Epithelial cell of proximal tubule (primary cell): Measurements from ENCODE around the gene EGFL8. TPM values are rescaled to one million over a fixed set of nuclear protein-coding genes. Genes with fewer than 3 reads are reported as not detected.

Experiments
- DNase-seq: peaks from one replicate; pipeline ENCODE4 v3.0.0-alpha.2; 2011; ENCODE audit warnings: low read depth
- H3K4me3 ChIP-seq: 2 replicates; pipeline ENCODE4 v1.5.1; 2011; ENCODE audit warnings: low read depth, mild to moderate bottlenecking, low read length
- total RNA-seq: library from RNA; depleted of rRNA; stranded (reverse); fragments of >200 nt; gene quantifications from 2 replicates; pipeline ENCODE4 v1.2.3, GENCODE V29; 2015
- TF ChIP-seq, protein P1 (sequence below): conservative IDR thresholded peaks from 2 replicates; pipeline ENCODE4 v1.5.1; 2012; ENCODE audit warnings: low read depth, mild to moderate bottlenecking, low read length

EGFL8 gene
- total RNA-seq, 1 donor from 2014 or later = 6.5 TPM

DNA sequence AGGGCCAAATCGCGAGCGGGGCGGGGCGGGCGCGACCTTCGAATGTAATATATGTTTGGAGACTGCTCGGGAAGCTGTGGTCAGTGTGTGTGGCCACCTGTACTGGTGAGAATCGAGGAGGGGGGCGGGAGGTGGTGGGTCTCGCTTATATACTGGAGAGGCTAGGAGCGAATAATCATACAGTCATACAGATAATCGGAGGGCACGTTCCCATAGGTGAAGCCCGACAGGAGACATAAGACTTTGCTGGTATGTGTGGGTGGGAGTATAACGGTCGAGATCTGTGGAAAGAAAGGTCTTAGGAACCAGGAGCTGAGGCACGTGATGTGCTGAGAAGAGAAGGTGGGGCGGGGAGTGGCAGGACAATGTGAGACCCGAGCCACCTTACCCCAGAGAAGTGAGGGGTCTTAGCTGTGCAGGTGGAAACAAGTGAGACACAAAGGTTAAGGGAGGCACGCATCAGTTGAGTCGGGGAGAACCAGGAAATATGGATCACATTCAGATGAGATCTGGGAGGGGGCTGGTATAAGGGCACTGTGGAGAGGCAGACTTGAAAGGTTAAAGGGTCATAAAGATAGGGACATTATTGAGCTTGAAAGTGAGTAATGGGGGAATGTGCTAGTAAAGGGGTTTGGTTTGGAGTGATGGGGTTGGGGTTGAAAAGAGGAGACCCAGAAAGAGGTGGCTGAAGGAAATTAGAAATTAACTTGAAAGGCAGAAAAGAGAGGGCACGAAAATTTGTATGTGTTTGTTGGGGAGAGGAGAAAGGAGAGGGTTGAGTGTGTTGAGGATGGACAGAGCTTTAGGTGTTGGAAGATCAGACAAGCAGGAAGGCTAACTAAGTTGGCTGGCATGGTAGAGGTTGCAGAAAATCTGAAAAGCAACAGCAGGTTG, 14.4 kb downstream of the EGFL8 start:
- DNase-seq = no peak
- peak overlapping the region; percentile 99 for H3K4me3 ChIP-seq
- TF ChIP-seq, protein P1, sequence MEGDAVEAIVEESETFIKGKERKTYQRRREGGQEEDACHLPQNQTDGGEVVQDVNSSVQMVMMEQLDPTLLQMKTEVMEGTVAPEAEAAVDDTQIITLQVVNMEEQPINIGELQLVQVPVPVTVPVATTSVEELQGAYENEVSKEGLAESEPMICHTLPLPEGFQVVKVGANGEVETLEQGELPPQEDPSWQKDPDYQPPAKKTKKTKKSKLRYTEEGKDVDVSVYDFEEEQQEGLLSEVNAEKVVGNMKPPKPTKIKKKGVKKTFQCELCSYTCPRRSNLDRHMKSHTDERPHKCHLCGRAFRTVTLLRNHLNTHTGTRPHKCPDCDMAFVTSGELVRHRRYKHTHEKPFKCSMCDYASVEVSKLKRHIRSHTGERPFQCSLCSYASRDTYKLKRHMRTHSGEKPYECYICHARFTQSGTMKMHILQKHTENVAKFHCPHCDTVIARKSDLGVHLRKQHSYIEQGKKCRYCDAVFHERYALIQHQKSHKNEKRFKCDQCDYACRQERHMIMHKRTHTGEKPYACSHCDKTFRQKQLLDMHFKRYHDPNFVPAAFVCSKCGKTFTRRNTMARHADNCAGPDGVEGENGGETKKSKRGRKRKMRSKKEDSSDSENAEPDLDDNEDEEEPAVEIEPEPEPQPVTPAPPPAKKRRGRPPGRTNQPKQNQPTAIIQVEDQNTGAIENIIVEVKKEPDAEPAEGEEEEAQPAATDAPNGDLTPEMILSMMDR = no peak

DNA sequence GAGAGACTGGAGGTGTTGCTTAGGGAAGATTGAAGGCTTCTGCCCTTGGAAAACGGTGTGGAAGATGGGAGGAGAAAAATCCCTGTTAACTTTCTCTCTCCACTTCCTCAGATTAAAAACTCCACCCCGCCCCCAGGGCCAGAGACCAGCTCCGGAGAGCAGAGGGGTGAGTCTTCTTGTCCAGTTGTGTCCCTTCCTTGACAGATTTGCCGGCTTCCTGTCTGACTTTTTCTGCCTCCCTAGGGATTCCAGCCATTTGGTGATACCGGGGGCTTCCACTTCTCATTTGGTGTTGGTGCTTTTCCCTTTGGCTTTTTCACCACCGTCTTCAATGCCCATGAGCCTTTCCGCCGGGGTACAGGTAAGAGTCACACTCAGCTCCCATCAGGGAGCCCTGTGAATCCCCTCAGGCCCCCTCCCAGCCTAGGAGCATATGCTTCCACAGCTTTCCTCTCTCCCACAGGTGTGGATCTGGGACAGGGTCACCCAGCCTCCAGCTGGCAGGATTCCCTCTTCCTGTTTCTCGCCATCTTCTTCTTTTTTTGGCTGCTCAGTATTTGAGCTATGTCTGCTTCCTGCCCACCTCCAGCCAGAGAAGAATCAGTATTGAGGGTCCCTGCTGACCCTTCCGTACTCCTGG, 15.5 kb downstream of the EGFL8 start:
- TF ChIP-seq, protein P1 = no peak
- peak overlapping the region; percentile 99 for H3K4me3 ChIP-seq

DNA sequence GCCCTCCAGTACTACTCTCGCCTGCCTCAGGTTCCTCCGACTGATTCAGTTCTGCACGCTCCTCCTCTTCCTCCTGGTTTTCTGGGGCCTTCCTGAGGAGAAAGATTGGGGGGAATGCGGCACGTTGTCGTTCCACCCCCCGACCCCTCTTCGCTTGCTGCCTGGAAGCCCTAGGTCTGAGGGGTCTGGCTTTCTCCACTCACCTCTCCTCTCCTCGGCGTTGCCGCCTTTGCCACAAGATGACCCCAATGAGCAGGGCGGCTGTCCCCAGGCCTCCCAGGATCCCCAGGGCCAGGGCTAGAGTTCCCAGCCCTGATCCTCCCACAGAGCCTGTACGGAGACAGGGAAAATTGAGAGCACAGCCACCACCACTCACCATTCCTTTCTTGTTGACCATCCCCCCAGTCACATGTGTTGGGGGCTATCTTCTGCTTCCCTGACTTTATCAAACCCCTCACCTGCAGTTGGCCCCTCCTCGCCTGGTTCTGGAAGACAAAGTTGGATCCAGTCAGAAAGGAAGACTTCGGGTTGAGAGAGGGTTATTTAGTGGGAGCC, 16.8 kb downstream of the EGFL8 start:
- no peak overlapping the region for H3K4me3 ChIP-seq
- TF ChIP-seq, protein P1 = no peak
- DNase-seq = no peak

More for the DNA sequence above, 15.5 kb downstream of the EGFL8 start:
- DNase-seq = no peak

DNA sequence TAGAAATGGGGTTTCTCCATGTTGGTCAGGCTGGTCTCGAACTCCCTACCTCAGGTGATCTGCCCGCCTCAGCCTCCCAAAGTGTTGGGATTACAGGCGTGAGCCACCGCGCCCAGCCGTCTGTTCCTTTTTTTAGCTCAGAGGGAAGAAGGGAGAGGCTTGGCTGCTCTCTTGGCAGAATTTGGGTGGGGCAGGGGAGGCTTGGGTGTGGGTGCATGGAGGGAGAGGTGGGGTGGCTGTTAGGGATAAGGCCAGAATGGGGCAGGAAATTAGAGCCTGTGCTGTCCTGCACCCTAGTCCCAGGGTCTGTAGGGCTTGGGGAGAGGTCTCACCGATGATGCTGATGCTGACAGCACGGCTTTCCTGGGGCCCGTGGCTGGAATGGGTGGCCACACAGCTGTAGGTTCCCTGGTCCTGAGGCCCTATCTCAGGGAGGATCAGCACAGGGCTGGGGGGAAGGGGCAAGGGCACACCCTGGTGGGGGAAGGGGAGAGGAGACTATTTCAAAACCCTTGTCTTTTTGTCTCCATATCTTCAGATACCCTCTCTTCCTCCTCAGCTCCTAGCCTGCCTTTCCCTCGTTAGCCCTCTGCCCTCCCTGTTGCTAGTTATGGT, 17.6 kb downstream of the EGFL8 start:
- H3K4me3 ChIP-seq = no peak overlapping the region
- TF ChIP-seq, protein P1 = no peak
- no peak for DNase-seq

DNA sequence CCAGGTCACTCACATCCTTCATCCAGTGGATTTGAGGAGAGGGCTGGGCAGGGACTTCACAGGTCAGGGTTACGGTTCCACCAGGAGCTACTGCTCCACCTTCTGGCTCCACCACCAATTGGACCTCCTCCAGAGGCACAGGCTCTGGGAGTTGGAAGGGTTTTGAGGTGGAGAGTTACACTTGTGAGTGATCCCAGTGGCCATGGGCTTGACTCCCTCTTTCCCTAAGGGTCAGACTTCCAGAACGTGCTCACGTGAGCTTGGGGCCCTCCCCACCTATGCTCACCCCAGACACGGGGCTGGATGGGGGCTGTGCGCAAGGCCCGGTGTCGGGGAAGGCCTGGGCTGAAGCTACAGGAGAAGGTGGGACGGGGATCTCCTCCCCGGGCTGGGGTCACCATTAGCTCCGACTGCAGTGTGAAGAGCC, 18.2 kb downstream of the EGFL8 start:
- H3K4me3 ChIP-seq = no peak overlapping the region
- TF ChIP-seq, protein P1 = no peak
- DNase-seq = no peak

DNA sequence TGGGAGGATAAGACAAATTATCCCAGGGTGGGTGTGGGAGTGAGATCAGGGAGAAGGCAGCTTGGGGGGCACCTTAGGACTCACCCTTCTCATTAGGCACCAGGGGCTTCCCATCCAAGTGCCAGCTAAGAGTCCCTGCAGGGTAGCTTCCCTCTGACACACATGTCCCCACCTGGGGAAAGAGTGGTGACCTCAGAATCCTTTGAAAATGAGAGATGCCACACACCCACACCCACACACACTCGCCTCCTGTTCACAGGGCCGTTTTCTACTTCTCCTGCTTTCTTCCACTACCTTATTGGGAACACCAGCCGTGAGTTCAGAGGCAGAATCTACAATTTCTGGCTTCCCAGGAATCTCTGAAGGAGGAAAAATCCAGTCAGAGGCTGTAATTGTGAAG, 18.6 kb downstream of the EGFL8 start:
- DNase-seq = no peak
- no peak overlapping the region for H3K4me3 ChIP-seq
- TF ChIP-seq, protein P1 = no peak
